ENCODE data around the gene FMN1.

FMN1 gene

DNA sequence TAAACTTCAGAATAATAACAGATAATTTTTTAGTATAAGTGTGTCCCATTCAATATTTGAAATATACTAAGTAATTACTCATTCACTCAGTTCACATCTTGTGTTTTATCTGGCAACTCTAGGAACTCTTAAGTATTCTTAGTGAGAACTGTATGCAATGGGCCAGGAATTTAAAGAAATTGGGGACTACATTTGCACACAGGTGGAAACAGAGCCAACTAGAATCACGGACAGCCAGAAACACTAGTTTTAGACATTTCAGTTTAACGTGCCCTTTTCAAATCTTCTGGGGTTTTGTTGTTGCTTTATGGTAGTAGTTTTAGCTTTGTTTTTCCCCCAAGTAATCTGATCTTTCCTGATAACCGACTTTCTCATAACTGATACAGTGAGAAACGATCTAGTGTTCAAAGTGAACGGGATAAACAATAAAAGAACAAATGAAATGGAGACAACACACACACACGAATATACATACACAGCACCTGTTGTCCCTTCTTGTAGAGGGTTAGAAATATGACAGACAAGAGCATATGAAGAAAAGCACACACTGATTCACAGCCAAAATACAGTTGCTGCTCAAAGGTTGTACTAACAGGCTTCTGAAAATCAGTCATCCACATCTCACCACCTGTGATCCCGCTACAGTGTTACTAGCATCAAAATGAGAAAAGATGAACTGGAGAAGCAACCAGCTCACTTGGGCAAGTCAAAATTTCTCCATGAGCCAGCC is 167.0 kb downstream of the FMN1 start:
- H3K4me1 Mint-ChIP-seq (ENCODE audit: low read depth), result peaks cover 13% of the 10 kb centered on the region
- H3K27ac Mint-ChIP-seq, result no peak overlapping the region
- H3K27me3 Mint-ChIP-seq, result no peaks in the 10 kb centered on the region
- no peaks in the 10 kb centered on the region for H3K36me3 Mint-ChIP-seq (ENCODE audit: low read depth)
- no peak overlapping the region for H3K4me3 Mint-ChIP-seq
- intact Hi-C loops (cut with micrococcal nuclease), result no loop called here
- no peaks in the 10 kb centered on the region for H3K9me3 Mint-ChIP-seq

DNA sequence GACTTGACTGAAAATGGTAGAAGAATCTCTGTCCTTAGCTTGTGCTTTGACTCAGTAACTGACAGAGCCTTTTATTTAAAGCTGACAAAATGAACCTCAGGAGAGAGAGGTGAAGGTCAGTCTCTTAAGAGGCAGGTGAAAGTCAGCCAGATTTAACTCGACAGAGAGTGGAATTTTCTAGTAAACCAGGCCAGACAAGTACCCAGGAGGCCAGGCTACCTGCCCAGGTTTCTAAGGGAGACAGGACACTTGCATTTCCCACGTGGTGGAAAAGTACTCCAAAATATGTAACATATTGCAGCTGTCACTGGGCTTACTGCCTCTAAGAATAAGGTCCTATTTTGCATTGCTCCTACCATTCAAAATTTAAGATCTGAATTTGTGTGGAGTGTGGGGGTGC is 167.9 kb downstream of the FMN1 start:
- Mint-ChIP-seq H3K27ac (no peak overlapping the region), H3K4me3 (no peak overlapping the region), H3K36me3 (ENCODE audit: low read depth) (no peaks in the 10 kb centered on the region), H3K4me1 (ENCODE audit: low read depth) (peaks cover 17% of the 10 kb centered on the region), H3K9me3 (no peaks in the 10 kb centered on the region), H3K27me3 (no peaks in the 10 kb centered on the region)
- intact Hi-C loops (cut with micrococcal nuclease), result no loop called here

GRCh38 chr15:33022629-33023028 is 171.9 kb downstream of the FMN1 start:
- H3K27ac Mint-ChIP-seq, result peak overlapping the region; percentile 74
- intact Hi-C loops (cut with micrococcal nuclease), result loop anchor here (1.0 to 5.0 kb wide), 3 partner anchors 50 to 110 kb away; no protein-coding TSS in a partner anchor
- H3K36me3 Mint-ChIP-seq (ENCODE audit: low read depth), result peaks cover 7% of the 10 kb centered on the region
- no peak overlapping the region for H3K4me3 Mint-ChIP-seq
- no peaks in the 10 kb centered on the region for H3K9me3 Mint-ChIP-seq
- peaks cover 10% of the 10 kb centered on the region for H3K4me1 Mint-ChIP-seq (ENCODE audit: low read depth)
- H3K27me3 Mint-ChIP-seq, result no peaks in the 10 kb centered on the region

GRCh38 chr15:33021806-33022389 is 172.6 kb downstream of the FMN1 start:
- Mint-ChIP-seq H3K4me1 (ENCODE audit: low read depth) (peaks cover 10% of the 10 kb centered on the region), H3K36me3 (ENCODE audit: low read depth) (peaks cover 7% of the 10 kb centered on the region), H3K27me3 (no peaks in the 10 kb centered on the region), H3K4me3 (no peak overlapping the region), H3K27ac (peak overlapping the region; percentile 74), H3K9me3 (no peaks in the 10 kb centered on the region)
- intact Hi-C loops (cut with micrococcal nuclease), result loop anchor here (1.0 to 5.0 kb wide), 3 partner anchors 50 to 110 kb away; no protein-coding TSS in a partner anchor

GRCh38 chr15:33019354-33019981 is 175.0 kb downstream of the FMN1 start:
- no peak overlapping the region for H3K27ac Mint-ChIP-seq
- no peaks in the 10 kb centered on the region for H3K9me3 Mint-ChIP-seq
- peaks cover 7% of the 10 kb centered on the region for H3K36me3 Mint-ChIP-seq (ENCODE audit: low read depth)
- peaks cover 15% of the 10 kb centered on the region for H3K4me1 Mint-ChIP-seq (ENCODE audit: low read depth)
- H3K4me3 Mint-ChIP-seq, result no peak overlapping the region
- H3K27me3 Mint-ChIP-seq, result no peaks in the 10 kb centered on the region
- intact Hi-C loops (cut with micrococcal nuclease), result no loop called here

DNA sequence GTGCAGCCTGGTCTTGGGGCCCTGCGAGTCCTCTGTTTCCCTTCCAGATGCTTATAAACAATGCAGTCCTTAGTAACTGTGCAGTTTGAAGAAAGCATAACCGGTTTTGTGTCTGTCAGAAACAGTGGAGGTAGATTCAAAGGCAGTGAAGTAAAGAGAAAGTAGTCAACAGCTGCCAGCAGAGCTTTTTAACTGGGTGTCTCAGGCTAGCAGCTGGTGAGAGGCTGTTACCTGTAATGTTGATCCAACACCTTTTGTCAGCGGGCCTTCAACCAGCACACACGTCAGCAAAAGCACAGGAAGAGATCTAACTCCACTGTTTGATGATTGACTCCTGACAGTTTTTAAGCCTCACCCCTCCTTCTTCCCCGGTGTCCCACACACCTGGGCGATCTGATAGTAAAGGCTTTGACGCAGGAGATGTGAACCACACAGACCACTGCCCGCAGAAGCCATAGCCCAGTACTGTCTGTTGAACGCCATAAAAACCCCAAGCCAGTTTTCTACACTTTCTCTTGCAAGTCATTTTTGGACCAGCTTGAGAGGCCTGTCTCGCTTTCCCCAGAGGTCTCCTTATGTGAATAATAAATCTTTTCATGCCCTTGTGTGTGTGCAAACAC is 178.0 kb downstream of the FMN1 start:
- no peaks in the 10 kb centered on the region for H3K9me3 Mint-ChIP-seq
- H3K4me1 Mint-ChIP-seq (ENCODE audit: low read depth), result peaks cover 11% of the 10 kb centered on the region
- H3K4me3 Mint-ChIP-seq, result no peak overlapping the region
- no peaks in the 10 kb centered on the region for H3K27me3 Mint-ChIP-seq
- peaks cover 7% of the 10 kb centered on the region for H3K36me3 Mint-ChIP-seq (ENCODE audit: low read depth)
- intact Hi-C loops (cut with micrococcal nuclease), result no loop called here
- H3K27ac Mint-ChIP-seq, result no peak overlapping the region

GRCh38 chr15:33014586-33014985 is 179.9 kb downstream of the FMN1 start:
- peaks cover 7% of the 10 kb centered on the region for H3K36me3 Mint-ChIP-seq (ENCODE audit: low read depth)
- peaks cover 11% of the 10 kb centered on the region for H3K4me1 Mint-ChIP-seq (ENCODE audit: low read depth)
- intact Hi-C loops (cut with micrococcal nuclease), result no loop called here
- no peaks in the 10 kb centered on the region for H3K27me3 Mint-ChIP-seq
- no peak overlapping the region for H3K4me3 Mint-ChIP-seq
- H3K9me3 Mint-ChIP-seq, result no peaks in the 10 kb centered on the region
- no peak overlapping the region for H3K27ac Mint-ChIP-seq

- intact Hi-C loops (cut with micrococcal nuclease), result no loop called here
- Mint-ChIP-seq H3K4me1 (ENCODE audit: low read depth) (peaks cover 11% of the 10 kb centered on the region), H3K27me3 (no peaks in the 10 kb centered on the region), H3K4me3 (no peak overlapping the region), H3K9me3 (no peaks in the 10 kb centered on the region), H3K36me3 (ENCODE audit: low read depth) (peaks cover 7% of the 10 kb centered on the region), H3K27ac (no peak overlapping the region)
These were observed 180.6 kb downstream of the FMN1 start for GRCh38 chr15:33013827-33014445.

GRCh38 chr15:33011976-33012375 is 182.5 kb downstream of the FMN1 start:
- Mint-ChIP-seq H3K27ac (peak overlapping the region; percentile 42), H3K4me3 (no peak overlapping the region), H3K9me3 (no peaks in the 10 kb centered on the region), H3K27me3 (no peaks in the 10 kb centered on the region), H3K4me1 (ENCODE audit: low read depth) (peaks cover 24% of the 10 kb centered on the region), H3K36me3 (ENCODE audit: low read depth) (no peaks in the 10 kb centered on the region)
- intact Hi-C loops (cut with micrococcal nuclease), result no loop called here

GRCh38 chr15:33009603-33010002 is 184.9 kb downstream of the FMN1 start:
- intact Hi-C loops (cut with micrococcal nuclease), result loop anchor here (5.0 kb wide), 1 partner anchor 123 kb away; no protein-coding TSS in a partner anchor
- H3K27ac Mint-ChIP-seq, result no peak overlapping the region
- no peak overlapping the region for H3K4me3 Mint-ChIP-seq
- H3K4me1 Mint-ChIP-seq (ENCODE audit: low read depth), result peaks cover 28% of the 10 kb centered on the region
- H3K27me3 Mint-ChIP-seq, result no peaks in the 10 kb centered on the region
- no peaks in the 10 kb centered on the region for H3K9me3 Mint-ChIP-seq
- no peaks in the 10 kb centered on the region for H3K36me3 Mint-ChIP-seq (ENCODE audit: low read depth)

- intact Hi-C loops (cut with micrococcal nuclease), result loop anchor here (5.0 kb wide), 1 partner anchor 123 kb away; no protein-coding TSS in a partner anchor
- Mint-ChIP-seq H3K27me3 (no peaks in the 10 kb centered on the region), H3K4me1 (ENCODE audit: low read depth) (peaks cover 22% of the 10 kb centered on the region), H3K9me3 (no peaks in the 10 kb centered on the region), H3K36me3 (ENCODE audit: low read depth) (no peaks in the 10 kb centered on the region), H3K27ac (no peak overlapping the region), H3K4me3 (no peak overlapping the region)
These were observed 185.5 kb downstream of the FMN1 start for GRCh38 chr15:33009026-33009425.

DNA sequence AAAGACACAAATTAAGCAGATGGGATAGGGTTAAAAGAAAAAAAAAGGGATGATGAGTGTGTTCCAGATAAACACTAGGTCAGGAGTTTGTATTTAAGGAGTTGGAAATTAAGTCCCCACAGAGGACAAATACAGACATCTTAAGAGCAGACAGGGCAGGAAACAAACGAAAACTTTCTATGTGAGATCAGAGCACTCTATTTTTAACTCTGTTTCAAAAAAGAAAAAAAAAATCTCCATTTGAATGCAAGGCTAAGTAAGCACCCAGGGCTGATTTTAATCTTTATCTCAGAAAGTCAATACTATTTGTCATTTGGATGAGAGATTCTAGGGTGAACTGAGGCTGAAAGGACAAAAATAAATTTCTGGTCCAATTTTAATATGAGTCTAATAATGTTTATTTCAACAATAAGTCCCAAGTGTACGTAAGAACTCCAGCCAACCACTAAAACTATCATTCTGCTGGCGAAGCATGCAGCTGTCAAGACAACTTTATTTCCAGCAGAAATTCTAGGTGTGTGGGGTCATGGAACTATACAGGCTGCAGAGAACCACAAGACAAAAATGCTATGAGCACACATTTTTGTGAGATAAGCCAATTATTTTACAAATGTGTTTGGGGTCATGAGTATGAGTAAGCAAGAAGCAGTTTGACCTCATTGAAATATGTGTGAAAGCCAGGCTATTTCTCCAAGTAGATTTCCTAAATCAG is 186.1 kb downstream of the FMN1 start:
- intact Hi-C loops (cut with micrococcal nuclease), result loop anchor here (5.0 kb wide), 1 partner anchor 124 kb away; no protein-coding TSS in a partner anchor
- H3K9me3 Mint-ChIP-seq, result no peaks in the 10 kb centered on the region
- H3K36me3 Mint-ChIP-seq (ENCODE audit: low read depth), result no peaks in the 10 kb centered on the region
- H3K4me1 Mint-ChIP-seq (ENCODE audit: low read depth), result peaks cover 20% of the 10 kb centered on the region
- no peak overlapping the region for H3K27ac Mint-ChIP-seq
- no peaks in the 10 kb centered on the region for H3K27me3 Mint-ChIP-seq
- no peak overlapping the region for H3K4me3 Mint-ChIP-seq

GRCh38 chr15:33007303-33007855 is 187.1 kb downstream of the FMN1 start:
- intact Hi-C loops (cut with micrococcal nuclease), result loop anchor here (5.0 kb wide), 1 partner anchor 125 kb away; no protein-coding TSS in a partner anchor
- no peaks in the 10 kb centered on the region for H3K27me3 Mint-ChIP-seq
- no peak overlapping the region for H3K27ac Mint-ChIP-seq
- no peak overlapping the region for H3K4me3 Mint-ChIP-seq
- H3K36me3 Mint-ChIP-seq (ENCODE audit: low read depth), result no peaks in the 10 kb centered on the region
- H3K9me3 Mint-ChIP-seq, result no peaks in the 10 kb centered on the region
- H3K4me1 Mint-ChIP-seq (ENCODE audit: low read depth), result peaks cover 20% of the 10 kb centered on the region
